Inflammatory macrophage treated with lipopolysaccharide for 4 hours (primary cell): ENCODE measurements around the gene DNMT3B.

ENCODE experiments used
- DNase-seq: peaks from one replicate; pipeline ENCODE4 v3.0.0-alpha.2; 2020

Gene DNMT3B

DNA sequence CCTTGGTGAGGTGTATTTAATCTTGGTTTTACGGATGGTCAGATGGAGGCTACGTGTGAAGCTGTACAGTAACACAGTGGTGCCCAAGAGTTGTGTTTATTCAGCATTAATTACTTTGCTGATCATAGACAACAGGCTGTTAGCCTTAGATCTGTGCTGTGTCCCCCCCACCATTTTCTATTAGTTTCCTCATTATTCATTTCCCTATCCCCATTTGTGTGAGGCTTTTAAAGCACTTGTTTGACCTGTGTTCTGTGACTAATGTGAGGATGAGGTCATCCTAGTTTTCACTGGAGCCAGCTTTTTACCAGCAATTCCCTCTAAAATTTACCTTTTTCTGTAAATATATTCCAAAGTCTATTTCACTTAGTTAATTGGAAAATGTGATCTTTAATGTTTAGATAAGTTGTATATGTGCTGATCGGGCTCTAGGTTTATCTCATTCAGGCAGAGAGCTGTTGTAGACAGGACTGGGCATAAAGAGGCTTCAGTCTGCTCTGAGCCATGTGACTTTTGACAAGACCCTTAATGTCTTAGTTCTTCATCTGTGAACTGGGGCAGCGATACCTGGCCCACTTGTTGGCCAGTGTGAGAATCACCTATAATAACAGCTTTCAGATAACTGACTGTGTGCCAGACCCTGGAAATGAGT lies 66.0 kb downstream of the DNMT3B start:
- peak; percentile 34 for DNase-seq

DNA sequence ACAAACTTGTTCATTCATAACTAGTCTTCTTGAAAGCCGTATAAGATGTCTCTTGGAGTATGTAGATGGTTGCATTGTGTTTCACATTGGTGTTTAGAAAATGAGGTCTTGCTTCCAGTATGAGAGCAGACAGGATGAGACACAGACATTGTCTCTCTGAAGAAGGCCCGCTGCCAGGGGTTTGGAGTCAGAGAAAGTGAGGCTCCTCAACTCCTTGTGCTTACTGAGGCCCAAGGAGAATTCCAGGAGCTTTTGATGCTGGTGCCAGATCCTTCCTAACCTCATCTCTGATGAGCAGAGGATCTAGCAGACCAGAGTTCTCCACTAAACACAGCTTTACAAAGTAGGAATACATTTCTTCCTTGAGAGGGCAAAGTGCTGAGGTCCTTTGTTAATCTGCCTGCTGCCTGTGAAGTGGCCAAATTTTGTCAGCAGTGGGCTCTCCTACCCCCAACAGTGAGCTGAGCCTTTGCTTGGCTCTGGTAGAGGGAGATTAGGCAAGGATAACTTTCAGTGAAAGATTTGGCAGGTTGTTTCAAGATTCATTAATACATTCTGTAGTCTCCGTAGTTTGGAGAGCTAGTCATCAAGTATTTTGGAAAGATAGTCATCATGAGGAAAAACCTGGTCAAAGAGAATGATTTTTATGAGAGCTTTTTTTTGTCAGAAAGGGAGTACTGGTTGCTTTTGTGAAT lies 67.3 kb downstream of the DNMT3B start:
- no peak for DNase-seq

DNA sequence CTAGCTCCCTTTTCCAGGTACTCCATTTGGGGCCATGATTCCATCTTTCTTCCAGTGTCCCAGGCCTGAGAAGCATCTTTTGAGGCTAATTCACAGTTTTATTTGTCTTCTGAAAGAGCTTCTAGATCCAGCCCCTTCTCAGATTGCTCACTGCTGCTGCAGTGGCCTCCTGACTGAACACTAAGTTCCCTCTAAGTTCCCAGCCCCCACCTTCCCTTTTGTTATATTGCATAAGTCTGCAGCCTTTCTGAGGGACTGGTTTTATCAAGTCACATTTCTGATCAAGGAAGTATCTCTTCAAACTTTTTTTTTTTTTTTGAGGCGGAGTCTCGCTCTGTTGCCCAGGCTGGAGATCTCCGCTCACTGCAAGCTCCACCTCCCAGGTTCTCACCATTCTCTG lies 68.3 kb downstream of the DNMT3B start:
- DNase-seq: peak; percentile 93

DNA sequence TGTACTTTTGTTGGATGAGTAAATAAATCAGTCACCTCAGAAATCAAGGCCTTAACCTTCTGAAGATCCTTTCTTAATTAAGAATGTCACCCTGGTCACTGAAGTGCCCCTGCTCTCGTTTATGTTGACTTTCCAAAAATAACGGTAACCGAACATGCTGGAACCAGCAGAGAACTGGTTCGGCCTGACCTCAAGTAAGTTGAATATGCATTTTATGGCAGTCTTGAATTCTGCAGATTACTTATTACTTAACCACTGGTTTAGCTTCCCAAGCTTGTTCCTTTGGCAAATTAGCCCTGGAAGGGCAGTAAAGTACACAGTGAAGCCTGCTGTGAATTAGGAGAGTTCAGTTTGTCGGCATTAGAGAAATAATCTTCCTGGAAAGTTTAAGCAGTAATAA lies 69.8 kb downstream of the DNMT3B start:
- DNase-seq: no peak

DNA sequence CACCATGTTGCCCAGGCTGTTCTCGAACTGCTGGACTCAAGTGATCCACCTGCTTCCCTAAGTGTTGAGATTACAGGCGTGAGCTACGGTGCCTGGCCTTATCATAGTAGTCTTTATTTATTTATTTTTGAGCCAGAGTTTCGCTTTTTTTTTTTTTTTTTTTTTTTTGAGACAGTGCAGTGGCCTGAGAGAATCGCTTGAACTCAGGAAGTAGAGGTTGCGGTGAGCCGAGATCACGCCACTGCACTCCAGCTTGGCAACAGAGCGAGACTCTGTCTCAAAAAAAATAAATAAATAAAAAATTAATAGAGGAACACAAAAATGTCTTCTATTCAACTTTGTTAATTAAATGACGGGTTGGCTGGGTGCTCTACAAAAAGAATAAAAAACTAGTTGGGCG lies 70.5 kb downstream of the DNMT3B start:
- DNase-seq: no peak

DNA sequence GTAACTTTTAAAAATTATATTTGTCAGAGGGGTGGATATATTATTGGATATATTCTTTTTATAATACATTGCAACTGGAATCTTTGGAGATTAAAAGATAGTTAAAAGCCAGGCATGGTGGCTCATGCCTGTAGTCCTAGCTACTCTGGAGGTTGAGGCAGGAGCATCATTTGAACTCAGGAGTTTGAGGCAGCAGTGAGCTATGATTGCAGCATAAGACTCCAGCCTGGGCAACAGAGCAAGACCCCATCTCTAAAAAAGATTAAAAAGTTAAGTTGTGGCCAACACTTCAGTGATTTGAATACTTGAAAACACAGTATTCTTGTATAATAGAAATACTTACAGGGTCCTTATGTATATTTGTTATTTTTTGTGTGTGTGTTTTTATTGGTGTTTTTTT lies 72.8 kb downstream of the DNMT3B start:
- no peak for DNase-seq

DNA sequence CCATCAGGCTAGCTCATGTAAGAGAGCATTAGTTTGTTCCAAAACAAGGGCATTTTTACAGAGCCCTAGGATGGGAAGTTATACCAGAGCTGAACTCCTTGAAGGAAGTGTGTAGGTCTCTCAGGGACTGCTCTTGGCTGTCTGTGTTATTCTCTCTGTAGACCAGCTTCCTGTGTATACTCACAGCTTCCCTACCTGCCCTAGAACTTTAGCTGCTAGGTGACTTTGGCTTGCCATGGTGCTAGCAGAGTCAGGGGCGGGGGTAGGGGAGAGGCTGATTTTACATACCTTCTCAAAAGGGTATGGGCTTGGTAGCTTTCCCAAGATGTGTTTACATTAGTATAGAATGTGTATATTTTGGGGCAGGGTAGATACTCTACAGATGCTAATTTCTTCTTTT lies 75.0 kb downstream of the DNMT3B start:
- DNase-seq: no peak

DNA sequence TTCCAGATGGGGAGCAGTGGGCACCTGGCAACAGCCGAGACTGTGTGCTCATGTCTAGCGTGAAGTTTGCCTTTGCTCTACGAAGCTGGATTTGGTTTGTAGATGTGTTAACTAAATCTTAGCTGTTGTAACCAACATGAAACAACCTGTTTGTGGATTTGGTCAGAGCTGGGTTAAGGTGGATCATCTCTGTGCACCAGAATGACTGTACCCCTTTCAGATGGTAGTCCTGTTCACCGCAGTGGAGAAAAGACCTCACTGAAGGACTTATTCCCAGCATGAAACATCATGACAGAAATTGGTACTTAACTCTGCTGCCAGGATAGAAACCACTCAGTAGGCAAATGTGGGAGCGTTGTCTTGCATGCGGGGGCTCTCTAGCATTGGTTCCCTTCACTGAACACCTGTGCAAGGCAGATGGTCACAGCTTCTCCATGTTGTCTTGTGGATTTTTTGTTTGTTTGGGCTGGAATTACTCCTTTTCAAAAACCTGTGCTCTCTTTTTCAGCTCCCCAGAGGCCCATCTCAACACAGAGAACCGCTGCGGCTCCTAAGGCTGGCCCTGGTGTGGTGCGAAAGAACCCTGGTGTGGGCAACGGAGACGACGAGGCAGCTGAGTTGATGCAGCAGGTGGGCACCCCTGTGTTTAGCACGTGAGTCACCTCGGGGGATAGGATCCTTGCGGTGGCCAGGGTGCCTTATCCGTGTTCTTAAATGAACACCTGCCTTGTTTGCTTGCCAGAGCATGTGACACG lies 77.2 kb downstream of the DNMT3B start:
- no peak for DNase-seq

DNA sequence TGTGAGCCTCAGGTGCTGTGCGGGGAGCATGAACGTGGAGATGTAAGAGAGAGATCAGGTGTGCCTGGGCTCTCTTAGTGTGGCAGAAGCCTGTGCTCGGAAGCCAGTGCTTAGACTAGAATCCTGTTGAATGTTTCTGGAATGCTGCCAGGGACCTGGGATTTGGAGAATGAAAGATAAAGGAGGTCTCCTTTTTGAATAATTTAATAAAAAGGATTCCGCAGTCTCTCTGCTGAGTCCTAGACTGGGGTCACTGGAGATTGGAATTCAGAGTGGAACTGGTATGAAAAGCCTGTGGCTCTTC lies 77.7 kb downstream of the DNMT3B start:
- no peak for DNase-seq

DNA sequence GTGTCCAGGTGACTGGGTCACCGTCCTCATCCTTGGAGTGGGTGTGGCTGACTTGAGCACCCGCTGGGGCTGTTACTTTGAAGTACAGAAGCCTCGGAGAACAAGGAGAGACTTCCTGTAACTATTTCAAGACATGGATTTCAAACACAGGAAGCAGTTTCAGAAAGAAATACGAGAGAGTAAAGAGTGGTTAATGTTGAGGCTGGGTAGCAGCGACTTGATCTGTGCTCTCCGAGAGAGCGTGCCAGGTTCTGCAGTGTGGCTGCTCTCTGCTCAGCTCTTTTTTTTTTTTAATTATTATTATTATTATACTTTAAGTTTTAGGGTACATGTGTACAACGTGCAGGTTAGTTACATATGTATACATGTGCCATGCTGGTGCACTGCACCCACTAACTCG lies 79.0 kb downstream of the DNMT3B start:
- DNase-seq: no peak

DNA sequence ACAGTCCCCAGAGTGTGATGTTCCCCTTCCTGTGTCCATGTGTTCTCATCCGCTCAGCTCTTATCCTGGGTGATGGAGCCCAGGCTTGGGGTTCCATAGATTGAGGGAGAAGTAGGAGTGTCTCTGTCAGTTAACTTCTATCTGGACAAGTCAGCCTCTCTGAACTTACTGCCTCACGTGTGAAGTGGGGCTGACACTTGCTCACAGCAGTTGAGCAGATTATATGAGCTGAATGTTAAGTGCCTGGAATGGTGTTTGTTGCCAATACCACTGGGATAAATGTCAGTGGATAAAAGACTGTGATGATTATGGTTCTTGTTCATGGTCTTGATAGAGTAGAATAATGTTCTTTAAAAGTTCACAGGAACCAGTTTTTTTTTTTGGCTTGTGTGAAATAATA lies 79.4 kb downstream of the DNMT3B start:
- no peak for DNase-seq

DNA sequence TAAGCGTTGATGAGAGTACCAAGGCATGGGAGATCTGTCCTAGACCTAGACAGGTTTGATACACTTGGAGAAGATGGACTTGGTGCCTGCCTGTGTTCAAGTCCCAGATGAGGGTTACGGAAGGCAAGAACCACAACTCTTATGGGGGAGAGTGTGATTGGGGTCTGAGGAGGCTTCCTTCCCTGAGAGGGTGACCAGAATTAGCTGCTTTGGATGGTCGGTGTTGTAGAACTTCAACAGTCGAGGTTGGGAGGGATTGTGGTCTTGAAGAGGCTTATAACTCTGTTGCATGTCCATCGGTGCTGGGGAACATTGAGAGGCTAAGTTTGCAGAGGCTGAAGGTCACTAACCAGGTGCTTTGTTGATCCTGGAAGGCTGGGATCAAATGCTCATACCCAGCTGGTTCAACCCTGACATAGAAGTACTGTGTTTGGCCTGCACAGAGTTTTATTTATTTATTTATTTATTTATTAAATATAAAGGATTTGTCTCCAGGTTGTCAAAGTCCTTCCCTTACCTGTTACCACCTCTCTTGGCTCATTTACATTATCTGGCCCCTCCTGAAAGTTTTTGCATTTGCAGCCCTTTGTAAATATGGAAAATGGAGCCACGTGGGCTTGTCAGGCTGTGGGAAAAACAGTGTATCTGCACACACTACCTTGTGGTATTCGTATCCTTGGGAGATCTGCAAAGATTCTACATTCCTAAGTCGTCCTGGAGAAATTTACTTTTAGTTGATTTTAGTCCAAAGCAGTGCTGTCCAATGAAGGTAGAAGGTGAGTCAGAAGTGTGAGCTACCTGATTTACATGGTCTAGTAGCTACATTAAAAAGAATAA lies 80.7 kb downstream of the DNMT3B start:
- DNase-seq: no peak

DNA sequence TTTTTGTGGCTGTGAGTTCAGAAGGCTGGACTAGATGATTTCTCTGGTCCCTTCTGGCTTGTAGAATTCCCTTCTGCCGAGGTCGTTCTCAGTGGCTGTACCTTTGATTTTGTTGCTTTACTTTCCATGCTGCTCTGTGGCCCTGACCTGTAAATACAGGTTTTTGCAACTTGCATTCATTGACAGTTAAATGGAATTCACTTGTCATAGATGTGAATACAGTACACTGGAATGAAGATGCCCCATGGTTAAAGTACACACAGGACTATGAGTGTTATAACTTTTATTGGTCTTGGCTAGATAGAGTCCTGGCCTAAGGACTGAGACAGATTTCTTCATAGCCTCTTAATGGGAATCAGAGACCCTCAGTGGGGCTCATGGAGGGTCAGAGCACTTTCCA lies 83.6 kb downstream of the DNMT3B start:
- no peak for DNase-seq

DNA sequence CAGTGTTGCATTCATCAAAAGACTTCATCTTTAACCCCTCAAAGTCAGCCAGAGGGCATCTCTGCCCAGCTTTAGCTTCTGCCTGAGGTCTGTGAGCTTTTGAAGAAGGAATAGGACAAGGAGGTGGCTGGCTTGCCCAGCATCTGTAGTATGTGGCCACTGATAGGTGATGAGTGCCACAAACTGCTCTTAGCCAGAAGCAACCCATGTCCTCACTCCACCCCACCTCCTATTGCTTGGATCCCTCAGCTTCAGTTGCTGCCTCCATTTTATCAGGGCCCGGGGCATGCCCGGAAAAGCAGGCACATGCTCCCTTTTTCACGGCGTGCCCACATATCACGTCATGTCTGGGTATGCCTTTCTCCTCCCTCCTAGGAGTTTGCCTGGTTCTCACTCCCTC lies 84.7 kb downstream of the DNMT3B start:
- no peak for DNase-seq

DNA sequence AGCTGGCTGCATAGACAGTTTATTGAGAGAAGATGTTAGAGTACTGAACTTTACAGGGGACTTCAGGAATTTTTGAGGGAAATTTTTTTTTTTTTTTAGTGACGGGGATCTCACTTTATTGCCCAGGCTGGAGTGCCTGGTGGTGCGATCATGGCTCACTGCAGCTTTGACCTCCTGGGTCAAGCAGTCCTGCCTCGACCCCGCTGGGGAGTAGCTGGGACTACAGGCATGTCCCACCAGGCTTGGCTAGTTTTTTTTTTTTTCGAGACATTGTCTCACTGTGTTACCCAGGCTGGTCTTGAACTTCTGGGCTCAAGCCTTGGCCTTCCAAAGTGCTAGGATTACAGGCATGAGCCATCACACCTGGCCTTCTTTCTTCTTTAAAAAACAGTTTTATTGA lies 85.8 kb downstream of the DNMT3B start:
- no peak for DNase-seq

DNA sequence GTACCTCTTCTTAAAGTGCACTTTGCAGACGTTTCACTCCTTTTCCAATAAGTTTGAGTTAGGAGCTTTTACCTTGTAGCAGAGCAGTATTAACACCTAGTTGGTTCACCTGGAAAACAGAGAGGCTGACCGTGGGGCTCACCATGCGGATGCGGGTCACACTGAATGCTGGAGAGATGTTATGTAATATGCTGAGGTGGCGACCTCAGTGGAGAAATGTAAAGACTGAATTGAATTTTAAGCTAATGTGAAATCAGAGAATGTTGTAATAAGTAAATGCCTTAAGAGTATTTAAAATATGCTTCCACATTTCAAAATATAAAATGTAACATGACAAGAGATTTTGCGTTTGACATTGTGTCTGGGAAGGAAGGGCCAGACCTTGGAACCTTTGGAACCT lies 86.7 kb downstream of the DNMT3B start:
- no peak for DNase-seq

DNA sequence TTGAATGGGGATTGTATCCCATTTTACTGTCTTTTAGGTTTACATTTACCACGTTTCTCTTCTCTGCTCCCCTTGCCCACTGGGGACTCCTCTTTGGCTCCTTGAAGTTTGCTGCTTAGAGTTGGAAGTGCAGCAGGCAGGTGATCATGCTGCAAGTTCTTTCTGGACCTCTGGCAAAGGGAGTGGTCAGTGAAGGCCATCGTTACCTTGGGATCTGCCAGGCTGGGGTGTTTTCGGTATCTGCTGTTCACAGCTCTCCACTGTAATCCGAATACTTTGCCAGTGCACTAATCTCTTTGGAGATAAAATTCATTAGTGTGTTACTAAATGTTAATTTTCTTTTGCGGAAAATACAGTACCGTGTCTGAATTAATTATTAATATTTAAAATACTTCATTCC lies 87.4 kb downstream of the DNMT3B start:
- no peak for DNase-seq

DNA sequence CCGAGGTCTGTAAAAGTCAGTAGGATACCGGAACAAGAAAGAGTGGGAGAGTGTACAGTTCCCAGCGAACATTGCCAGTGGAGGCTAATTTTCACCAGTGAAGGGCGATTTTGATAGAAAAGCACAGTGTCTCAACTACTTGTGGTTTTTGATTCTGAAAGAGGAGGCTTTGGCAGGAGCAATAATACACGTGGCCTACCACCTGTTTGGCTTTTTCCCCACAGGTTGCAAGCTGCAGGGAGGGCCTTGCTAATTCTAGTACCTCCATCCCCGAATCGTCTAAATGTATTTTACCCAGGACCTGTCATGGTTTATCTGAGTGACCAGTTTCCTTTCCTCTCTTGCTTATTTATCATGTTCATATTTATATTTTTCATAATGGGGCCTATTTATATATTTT lies 93.2 kb downstream of the DNMT3B start:
- DNase-seq: no peak

DNA sequence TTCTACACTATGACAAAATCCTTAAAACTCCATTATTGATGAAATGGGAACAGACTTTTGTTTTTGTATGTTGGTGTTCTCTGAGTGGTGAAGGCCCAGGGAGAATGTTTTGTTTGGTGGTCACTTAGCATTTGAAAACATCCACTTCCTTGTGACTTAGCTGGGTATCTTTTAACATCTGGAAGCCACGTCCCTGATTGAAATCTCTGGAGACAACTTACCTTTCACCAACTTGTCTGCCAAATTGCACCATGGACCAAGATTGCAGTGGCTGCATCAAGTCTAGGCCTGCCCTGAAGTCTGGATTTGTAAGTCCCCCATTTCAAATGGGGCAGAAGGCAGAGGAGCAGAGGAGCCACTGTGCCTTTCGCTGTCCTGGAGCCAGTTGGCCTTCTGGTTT lies 96.0 kb downstream of the DNMT3B start:
- no peak for DNase-seq
